Measurements from ENCODE around the gene SLC7A6OS.
"Not testable (repeated sequence)": the region's sequence is repeated elsewhere in the genome, so short reads cannot be mapped to it uniquely, and the experiment has no call there.

Gene SLC7A6OS

DNA sequence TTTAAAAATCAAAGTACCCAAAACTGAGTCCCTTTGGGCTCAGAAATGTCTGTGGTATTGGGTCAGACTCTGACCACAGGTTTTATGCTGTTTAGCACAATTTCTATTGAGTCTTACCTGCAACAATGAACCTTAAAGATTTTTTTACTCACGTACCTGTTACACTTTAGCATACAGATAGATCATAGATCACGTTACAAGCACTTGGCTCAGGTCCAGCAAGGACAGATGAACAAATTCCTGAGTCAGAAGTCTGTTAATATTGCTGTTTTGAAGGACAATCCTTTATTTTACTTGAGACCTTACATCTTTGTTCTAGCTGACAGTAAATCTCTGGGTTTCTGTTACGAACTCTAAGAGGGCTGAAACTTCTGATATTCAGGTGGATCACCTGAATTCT lies 12.8 kb downstream of the SLC7A6OS start:
- no peak for DNase-seq

DNA sequence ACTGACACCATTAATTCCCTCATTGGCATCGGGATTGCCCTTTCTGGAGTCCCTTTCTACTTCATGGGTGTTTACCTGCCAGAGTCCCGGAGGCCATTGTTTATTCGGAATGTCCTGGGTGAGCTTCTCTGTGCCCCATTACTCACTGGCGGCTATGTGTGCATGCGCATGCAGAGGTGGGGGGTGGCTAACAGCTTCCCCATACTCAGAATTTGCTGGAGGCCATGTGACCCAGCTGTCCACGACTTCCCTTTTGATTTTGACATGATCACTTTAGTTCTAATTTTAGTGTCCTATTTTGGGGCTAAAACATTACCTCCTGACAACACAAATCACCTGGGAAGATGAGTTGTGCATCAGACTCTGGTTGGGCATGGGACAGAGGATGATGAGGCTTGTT lies 14.1 kb downstream of the SLC7A6OS start:
- DNase-seq = no peak

DNA sequence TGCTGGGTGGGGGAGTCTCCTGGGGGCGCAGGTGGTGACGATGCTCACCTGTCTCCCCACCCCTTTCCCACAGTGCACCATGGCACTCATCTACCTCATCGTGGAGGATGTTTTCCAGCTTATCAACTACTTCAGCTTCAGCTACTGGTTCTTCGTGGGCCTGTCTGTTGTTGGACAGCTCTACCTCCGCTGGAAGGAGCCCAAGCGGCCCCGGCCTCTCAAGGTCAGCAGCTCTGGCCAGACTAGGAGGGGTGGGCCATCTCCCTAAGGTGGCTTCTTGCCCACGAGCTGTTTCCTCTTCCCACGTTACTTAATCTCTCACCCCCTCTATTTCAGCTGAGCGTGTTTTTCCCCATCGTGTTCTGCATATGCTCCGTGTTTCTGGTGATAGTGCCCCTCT lies 14.5 kb downstream of the SLC7A6OS start:
- no peak for DNase-seq

GRCh38 chr16:68292425-68292824 lies 18.3 kb downstream of the SLC7A6OS start:
- DNase-seq = no peak

DNA sequence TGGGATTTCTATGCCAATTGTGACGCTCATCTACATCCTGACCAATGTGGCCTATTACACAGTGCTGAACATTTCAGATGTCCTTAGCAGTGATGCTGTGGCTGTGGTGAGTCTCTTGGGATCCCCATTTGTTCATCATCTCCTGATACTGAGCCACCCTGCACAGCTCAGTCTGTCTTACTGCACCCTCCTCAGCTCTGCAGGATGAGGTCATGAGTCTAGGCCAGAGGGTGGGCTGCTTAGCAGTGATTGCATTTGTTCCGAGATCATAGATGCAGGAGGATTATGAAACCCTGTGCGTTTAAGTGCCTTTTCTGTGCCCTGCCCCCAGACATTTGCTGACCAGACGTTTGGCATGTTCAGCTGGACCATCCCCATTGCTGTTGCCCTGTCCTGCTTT lies 19.5 kb downstream of the SLC7A6OS start:
- DNase-seq = no peak

DNA sequence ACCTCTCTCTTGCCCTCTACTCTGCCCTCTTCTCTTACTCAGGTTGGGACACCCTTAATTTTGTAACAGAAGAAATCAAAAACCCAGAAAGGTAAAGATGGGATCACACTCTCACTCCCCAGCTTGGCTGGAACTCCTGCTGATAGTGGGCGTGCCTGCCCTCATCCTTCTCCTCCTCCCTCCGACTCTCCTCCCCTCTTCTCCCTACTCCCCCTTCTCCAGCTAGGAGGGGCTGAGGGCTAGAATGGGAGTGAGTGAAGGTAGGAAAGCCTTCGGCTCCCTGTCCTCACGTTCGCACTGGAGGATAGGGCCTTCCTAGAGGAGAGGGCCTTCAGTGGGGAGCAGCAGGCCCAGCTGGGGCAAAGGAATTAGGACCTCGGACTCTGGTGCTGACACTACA lies 20.3 kb downstream of the SLC7A6OS start:
- no peak for DNase-seq

DNA sequence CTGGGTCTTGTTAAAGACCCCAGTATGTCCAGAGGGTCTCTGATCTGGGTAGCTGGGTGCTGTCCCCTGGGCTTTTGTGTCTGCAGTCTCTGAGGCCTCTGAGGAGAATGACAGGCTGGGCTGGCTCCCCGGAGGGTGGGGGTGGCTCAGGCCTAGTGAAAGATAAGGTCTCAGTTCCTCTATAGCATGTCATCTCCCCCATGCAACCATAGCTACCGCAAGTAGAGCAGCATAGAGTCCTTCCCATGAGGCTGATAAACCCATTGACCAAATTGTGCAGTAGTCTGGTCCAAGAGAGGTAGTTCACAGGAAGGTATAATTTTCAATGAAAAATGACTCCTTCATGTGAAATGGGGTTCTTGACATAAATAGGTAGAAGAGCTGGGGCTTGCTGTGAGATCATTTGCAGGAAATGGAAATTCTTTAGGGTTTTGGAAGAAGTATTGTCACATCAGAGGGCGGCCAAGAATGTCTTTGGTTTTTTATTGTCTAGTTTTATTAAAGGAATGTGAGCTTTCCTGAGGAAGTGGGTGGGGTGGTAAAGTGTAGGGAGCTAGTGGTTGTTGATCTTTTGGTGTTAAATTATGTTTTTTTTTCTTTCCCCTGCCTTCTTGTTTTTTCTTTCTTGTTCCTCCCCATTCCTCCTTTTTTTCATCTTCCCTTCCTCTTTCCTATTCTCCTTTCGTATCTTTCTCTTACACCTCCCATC lies 21.0 kb downstream of the SLC7A6OS start:
- no peak for DNase-seq

- DNase-seq = no peak
Observed at GRCh38 chr16:68289202-68289601, 21.5 kb downstream of the SLC7A6OS start.

DNA sequence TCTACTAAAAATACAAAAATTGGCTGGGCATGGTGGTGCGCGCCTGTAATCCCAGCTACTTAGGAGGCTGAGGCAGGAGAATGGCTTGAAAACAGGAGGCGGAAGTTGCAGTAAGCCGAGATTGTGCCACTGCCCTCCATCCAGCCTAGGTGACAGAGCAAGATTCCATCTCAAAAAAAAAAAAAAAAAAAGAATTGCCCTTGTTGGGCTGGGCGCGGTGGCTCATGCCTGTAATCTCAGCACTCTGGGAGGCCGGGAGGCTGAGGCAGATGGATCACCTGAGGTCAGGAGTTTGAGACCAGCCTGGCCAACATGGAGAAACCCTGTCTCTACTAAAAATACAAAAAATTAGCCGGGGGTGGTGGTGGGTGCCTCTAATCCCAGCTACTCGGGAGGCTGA lies 21.9 kb downstream of the SLC7A6OS start:
- DNase-seq = not testable (repeated sequence)

DNA sequence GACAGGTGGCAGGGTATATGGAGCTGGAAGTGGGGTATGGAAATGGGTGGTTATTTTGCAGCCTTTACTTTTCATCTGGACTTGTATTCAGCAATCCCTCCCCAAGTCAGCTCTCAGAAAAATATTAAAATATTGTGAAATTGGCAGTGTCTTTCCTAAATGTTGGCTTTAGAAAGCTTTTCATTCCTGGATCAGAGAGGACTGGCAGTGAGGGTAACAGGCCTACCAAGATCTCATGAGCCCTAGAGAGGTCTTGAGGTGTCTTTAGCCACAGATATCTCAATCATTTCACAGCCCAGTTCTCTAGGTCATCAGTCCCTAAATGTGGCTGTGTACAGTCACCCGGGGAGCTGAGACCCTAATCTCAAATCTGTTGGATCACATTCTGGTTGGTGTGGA lies 22.5 kb downstream of the SLC7A6OS start:
- DNase-seq = no peak

DNA sequence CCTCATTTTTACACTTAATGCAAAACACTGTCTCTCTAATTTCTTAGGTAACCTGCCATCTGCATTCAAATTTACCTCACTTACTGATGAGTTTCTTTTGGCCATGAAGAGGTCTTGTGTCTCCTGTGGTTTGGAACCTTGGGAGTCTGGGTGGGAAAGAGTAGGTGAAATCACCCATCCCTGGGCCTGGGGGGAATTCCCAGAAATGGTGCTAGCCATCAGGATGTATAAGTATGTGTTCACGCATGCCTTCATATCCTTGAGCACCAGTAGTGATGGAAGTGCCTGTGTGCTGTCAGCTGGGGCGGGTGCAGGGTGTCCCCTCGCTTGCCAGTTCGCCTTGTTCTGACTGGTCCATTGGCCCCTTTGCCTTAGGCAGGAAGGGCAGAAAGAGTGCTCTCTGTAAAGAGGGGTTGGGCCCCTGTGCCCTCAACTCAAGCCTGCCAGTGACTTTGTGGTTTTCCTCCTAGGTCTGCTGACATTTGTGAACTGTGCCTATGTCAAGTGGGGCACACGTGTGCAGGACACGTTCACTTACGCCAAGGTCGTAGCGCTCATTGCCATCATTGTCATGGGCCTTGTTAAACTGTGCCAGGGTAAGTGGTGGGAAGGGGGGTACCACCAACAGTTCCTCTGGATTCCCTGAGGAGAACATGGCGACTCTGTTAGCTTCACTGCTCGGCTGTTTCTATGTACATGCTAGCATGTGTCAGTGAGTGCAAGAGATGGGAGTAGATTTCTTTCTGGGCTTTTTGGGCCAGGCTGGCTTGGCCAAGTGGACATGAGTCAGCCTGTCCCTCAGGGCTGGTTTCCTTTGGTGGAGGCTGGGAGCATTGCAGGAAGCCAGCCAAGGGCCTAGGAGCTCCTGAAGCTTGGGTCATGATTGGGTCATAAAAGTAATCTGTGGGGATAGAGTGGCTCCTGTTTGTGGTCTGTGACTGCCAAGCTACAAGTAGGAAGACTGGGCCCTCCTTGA lies 23.2 kb downstream of the SLC7A6OS start:
- peak; percentile 43 for DNase-seq

DNA sequence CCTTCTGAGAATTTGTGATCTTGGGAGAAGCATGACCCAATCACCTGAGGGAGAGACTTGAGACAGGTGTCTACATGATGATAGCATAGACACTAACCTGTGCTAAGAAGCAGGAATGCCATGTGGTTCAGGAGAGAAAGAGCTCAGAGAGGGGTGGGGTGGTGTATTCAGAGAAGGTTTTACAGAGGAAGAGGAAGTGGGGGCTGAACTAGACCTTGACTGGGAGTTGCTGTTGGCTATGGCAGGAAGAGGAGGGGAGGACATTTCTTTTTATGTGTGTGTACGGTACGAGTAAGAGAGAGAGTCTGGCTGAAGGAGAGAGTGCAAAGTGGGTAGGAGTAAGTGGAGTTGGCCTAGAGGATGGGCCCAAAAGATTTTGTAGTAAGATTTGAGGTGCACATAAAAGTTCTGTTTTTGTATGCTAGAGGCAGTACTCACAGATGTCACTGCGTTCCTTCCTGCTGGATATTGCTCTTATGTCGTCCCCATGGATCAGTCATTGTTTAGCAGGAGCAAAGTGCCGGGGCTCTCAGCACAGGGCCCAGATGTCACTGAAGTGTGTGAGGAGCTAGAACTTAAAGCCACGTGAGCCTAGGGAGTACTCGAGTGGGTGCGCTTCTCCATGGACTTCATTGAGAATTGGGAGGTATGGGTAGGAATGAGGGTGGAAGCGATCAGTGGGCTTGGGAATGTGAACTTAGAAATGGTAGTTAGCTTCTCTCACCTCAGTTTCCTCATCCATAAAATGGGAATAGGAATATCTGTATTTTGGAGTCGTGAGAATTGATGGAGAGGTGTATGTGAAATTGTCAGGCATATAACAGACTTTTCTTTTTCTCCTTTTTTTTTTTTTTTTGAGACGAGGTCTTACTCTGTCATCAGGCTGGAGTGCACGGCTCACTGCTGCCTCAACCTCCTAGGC lies 24.3 kb downstream of the SLC7A6OS start:
- no peak for DNase-seq

- DNase-seq = no peak
Observed at GRCh38 chr16:68285683-68286082, 25.1 kb downstream of the SLC7A6OS start.

GRCh38 chr16:68284847-68285246 lies 25.9 kb downstream of the SLC7A6OS start:
- DNase-seq = no peak

GRCh38 chr16:68283801-68284598 lies 26.7 kb downstream of the SLC7A6OS start:
- DNase-seq = no peak

DNA sequence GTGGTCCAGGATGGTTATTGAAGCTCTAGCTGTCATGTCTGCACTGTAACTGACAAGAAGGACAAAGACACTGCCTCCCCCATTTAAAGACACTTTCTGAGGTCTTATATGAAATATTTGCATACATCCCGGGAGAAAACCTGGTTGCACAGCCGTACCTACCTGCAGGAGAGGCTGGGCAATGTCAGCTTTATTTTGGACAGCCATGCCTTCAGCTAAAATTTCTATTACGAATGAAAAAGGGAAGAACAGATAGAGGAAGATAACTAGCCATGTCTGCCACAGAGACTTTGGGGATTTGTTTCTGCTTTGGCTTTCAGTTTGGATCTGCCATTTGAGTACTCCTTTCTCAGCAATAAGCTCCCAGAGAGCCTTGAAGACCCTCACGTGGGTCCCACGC lies 27.4 kb downstream of the SLC7A6OS start:
- no peak for DNase-seq

GRCh38 chr16:68282064-68282452 lies 28.7 kb downstream of the SLC7A6OS start:
- no peak for DNase-seq

DNA sequence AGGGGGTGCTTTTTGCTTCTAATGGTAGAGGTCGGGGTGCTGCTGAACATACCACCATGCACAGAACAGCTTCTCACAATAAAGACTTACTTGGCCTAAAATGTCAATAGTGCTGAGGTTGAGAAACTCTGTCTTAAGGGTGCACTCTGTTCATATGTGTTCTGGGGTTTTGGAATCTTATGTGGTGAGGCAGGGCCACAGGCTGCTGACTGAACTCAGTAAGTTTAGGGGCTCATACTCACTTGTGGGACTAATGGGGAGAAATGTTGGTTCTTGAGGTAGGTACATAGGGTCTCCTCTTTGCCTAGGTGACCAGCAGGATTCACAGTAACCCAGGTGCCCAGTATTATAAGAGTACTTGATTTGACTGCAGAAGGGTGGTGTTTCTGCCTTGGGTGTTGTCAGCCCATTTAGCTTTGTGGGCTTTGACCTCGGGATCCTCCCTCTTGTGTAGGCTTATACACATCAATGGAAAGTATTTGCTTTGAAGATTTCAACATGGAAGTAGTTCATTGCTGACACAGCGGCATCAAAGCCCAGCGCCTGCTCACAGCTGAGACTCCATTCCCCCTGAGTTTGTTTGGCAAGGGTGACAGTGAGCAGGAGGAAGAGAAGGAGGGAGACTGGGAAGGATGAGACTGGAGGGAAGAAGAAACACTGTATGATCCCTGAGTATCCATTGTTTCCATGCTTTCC lies 29.2 kb downstream of the SLC7A6OS start:
- no peak for DNase-seq

DNA sequence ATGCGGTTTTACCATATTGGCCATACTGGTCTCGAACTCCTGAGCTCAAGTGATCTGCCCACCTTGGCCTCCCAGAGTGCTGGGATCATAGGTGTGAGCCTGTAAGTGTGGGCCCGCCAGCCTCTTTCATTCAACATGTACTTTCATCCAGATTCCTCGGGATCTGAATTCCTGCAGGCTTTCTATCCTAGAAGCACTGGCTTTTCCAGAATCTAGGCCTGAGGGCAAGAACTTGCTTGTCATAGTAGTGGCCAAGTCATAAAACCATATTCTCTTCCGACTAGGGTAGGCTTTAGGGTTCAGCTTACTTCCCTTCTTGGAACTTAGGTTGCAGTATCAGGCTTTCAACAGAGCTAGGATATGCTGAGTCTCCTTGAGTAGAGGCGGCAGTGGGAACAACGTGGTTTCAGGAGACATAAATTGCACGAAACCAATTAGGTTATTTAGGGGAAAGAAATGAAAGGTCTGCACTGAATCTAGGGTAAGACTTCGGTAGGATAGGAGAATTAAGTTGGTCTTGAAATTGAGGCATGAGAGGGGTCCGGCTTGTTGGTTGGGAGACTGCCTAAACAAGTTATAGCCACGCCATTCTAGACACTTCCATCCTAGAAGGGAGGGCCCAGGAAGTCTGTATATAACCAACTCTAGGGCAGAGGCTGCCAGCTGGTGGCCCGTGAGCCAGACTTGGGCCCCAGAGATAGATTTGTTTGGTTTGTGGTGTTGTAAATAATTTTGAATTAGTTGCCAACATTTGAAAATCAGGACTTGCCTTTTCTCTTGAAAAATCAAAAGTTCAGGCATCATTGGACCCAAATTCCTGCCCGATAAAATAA lies 30.8 kb downstream of the SLC7A6OS start:
- DNase-seq = no peak

- no peak for DNase-seq
Observed at GRCh38 chr16:68276223-68276622, 34.5 kb downstream of the SLC7A6OS start.
